ENCODE data around the gene MEP1A.

DNA sequence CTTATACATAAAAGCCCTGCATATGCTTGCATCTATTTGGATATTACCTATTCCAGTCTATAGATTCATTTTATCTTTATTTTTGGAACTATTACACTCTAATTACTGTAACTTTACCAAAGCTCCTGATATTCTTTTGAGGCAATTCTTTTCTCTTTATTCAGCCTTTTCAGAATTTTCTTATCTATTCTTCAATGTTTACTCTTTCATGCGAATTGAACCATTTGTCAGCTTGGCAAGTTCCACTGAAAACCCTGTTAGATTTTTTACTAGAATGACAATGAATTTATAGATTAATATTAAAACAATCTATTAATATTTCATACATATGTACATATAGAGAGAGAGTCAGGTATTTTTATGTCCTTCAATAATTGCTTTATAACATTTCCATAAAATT is 554 bp upstream of the MEP1A start:
- TF ChIP-seq EP300 (IDR thresholded peaks at IDR 0.05; ENCODE audit: low read length) = no peak
- TF ChIP-seq, protein P1, sequence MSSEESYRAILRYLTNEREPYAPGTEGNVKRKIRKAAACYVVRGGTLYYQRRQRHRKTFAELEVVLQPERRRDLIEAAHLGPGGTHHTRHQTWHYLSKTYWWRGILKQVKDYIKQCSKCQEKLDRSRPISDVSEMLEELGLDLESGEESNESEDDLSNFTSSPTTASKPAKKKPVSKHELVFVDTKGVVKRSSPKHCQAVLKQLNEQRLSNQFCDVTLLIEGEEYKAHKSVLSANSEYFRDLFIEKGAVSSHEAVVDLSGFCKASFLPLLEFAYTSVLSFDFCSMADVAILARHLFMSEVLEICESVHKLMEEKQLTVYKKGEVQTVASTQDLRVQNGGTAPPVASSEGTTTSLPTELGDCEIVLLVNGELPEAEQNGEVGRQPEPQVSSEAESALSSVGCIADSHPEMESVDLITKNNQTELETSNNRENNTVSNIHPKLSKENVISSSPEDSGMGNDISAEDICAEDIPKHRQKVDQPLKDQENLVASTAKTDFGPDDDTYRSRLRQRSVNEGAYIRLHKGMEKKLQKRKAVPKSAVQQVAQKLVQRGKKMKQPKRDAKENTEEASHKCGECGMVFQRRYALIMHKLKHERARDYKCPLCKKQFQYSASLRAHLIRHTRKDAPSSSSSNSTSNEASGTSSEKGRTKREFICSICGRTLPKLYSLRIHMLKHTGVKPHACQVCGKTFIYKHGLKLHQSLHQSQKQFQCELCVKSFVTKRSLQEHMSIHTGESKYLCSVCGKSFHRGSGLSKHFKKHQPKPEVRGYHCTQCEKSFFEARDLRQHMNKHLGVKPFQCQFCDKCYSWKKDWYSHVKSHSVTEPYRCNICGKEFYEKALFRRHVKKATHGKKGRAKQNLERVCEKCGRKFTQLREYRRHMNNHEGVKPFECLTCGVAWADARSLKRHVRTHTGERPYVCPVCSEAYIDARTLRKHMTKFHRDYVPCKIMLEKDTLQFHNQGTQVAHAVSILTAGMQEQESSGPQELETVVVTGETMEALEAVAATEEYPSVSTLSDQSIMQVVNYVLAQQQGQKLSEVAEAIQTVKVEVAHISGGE (CRISPR knock-in tag; IDR thresholded peaks at IDR 0.05) = no peak
- TF ChIP-seq RCOR1 (IDR thresholded peaks at IDR 0.05; ENCODE audit: borderline replicate concordance in 1 of 2, low read depth in 2 of 2, low read length in 2 of 2) = no peak
- no peak for TF ChIP-seq SIX5 (IDR thresholded peaks at IDR 0.05; ENCODE audit: borderline replicate concordance in 1 of 2, insufficient read depth in 1 of 2, low read depth in 1 of 2, low read length in 2 of 2)
- TF ChIP-seq, protein P2, sequence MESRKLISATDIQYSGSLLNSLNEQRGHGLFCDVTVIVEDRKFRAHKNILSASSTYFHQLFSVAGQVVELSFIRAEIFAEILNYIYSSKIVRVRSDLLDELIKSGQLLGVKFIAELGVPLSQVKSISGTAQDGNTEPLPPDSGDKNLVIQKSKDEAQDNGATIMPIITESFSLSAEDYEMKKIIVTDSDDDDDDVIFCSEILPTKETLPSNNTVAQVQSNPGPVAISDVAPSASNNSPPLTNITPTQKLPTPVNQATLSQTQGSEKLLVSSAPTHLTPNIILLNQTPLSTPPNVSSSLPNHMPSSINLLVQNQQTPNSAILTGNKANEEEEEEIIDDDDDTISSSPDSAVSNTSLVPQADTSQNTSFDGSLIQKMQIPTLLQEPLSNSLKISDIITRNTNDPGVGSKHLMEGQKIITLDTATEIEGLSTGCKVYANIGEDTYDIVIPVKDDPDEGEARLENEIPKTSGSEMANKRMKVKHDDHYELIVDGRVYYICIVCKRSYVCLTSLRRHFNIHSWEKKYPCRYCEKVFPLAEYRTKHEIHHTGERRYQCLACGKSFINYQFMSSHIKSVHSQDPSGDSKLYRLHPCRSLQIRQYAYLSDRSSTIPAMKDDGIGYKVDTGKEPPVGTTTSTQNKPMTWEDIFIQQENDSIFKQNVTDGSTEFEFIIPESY (CRISPR knock-in tag; IDR thresholded peaks at IDR 0.05) = no peak
- TF ChIP-seq, protein P3, sequence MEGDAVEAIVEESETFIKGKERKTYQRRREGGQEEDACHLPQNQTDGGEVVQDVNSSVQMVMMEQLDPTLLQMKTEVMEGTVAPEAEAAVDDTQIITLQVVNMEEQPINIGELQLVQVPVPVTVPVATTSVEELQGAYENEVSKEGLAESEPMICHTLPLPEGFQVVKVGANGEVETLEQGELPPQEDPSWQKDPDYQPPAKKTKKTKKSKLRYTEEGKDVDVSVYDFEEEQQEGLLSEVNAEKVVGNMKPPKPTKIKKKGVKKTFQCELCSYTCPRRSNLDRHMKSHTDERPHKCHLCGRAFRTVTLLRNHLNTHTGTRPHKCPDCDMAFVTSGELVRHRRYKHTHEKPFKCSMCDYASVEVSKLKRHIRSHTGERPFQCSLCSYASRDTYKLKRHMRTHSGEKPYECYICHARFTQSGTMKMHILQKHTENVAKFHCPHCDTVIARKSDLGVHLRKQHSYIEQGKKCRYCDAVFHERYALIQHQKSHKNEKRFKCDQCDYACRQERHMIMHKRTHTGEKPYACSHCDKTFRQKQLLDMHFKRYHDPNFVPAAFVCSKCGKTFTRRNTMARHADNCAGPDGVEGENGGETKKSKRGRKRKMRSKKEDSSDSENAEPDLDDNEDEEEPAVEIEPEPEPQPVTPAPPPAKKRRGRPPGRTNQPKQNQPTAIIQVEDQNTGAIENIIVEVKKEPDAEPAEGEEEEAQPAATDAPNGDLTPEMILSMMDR (IDR thresholded peaks at IDR 0.05 in 2 of 3, conservative IDR thresholded peaks at IDR 0.05 in 1 of 3; ENCODE audit: insufficient read depth in 2 of 3, low read depth in 1 of 3, low read length in 3 of 3) = no peak
- TF ChIP-seq, protein P4, sequence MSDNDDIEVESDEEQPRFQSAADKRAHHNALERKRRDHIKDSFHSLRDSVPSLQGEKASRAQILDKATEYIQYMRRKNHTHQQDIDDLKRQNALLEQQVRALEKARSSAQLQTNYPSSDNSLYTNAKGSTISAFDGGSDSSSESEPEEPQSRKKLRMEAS (CRISPR knock-in tag; IDR thresholded peaks at IDR 0.05) = no peak
- no peak for TF ChIP-seq TCF7 (IDR thresholded peaks at IDR 0.05; ENCODE audit: borderline replicate concordance)

Data from K562 (cell line).